H1 (cell line): ENCODE results near the gene ZNF385B. TPM values are rescaled to one million over a fixed set of nuclear protein-coding genes. Genes with fewer than 3 reads are reported as not detected.

Experiments
- BACH1 ChIP-seq: IDR thresholded peaks from 2 replicates; pipeline ENCODE4 v1.6.1; 2012; ENCODE audit warnings: low read length, improper control_type of control experiment
- polyA plus RNA-seq, 7 experiments: library from polyadenylated mRNA; depleted of rRNA in 3 of 7; stranded (reverse) in 5 of 7; unstranded in 2 of 7; fragments of >200 nt in 5 of 7; fragments of 200-250 nt in 2 of 7; gene quantifications; 1 replicate in 5 of 7; 2 replicates in 1 of 7; 4 replicates in 1 of 7; pipeline versions ENCODE4 v1.2.1 to v1.2.3, GENCODE V29; 2011 to 2013; ENCODE audit warnings: missing spikeins in 2 of 7, mixed read lengths in 2 of 7
- total RNA-seq: library from RNA; stranded (reverse); fragmentation: NEBNext Ultra II Directional; extraction: Animal tissue kit (Norgen Biotek cat#: 25700); gene quantifications from 2 replicates; pipeline ENCODE4 v1.2.1, GENCODE V29; 2021
- TF ChIP-seq, protein P1 (sequence below): fragments of 300-600 bp; sonication (generic); IDR thresholded peaks from 2 replicates; pipeline ENCODE4 v1.7.1; 2012; ENCODE audit warnings: low read length, moderate library complexity, mild to moderate bottlenecking, inconsistent platforms; ENCODE audit not compliant: insufficient replicate concordance

ZNF385B gene
- total and polyA plus RNA-seq, 2 of the 8 experiments (the other 6 are each of a cell fraction or from before 2014, with no cell fraction given): 1.1 to 3.7 TPM

GRCh38 chr2:179562330-179562885, 299.0 kb downstream of the ZNF385B start (continued):
- TF ChIP-seq, protein P1, sequence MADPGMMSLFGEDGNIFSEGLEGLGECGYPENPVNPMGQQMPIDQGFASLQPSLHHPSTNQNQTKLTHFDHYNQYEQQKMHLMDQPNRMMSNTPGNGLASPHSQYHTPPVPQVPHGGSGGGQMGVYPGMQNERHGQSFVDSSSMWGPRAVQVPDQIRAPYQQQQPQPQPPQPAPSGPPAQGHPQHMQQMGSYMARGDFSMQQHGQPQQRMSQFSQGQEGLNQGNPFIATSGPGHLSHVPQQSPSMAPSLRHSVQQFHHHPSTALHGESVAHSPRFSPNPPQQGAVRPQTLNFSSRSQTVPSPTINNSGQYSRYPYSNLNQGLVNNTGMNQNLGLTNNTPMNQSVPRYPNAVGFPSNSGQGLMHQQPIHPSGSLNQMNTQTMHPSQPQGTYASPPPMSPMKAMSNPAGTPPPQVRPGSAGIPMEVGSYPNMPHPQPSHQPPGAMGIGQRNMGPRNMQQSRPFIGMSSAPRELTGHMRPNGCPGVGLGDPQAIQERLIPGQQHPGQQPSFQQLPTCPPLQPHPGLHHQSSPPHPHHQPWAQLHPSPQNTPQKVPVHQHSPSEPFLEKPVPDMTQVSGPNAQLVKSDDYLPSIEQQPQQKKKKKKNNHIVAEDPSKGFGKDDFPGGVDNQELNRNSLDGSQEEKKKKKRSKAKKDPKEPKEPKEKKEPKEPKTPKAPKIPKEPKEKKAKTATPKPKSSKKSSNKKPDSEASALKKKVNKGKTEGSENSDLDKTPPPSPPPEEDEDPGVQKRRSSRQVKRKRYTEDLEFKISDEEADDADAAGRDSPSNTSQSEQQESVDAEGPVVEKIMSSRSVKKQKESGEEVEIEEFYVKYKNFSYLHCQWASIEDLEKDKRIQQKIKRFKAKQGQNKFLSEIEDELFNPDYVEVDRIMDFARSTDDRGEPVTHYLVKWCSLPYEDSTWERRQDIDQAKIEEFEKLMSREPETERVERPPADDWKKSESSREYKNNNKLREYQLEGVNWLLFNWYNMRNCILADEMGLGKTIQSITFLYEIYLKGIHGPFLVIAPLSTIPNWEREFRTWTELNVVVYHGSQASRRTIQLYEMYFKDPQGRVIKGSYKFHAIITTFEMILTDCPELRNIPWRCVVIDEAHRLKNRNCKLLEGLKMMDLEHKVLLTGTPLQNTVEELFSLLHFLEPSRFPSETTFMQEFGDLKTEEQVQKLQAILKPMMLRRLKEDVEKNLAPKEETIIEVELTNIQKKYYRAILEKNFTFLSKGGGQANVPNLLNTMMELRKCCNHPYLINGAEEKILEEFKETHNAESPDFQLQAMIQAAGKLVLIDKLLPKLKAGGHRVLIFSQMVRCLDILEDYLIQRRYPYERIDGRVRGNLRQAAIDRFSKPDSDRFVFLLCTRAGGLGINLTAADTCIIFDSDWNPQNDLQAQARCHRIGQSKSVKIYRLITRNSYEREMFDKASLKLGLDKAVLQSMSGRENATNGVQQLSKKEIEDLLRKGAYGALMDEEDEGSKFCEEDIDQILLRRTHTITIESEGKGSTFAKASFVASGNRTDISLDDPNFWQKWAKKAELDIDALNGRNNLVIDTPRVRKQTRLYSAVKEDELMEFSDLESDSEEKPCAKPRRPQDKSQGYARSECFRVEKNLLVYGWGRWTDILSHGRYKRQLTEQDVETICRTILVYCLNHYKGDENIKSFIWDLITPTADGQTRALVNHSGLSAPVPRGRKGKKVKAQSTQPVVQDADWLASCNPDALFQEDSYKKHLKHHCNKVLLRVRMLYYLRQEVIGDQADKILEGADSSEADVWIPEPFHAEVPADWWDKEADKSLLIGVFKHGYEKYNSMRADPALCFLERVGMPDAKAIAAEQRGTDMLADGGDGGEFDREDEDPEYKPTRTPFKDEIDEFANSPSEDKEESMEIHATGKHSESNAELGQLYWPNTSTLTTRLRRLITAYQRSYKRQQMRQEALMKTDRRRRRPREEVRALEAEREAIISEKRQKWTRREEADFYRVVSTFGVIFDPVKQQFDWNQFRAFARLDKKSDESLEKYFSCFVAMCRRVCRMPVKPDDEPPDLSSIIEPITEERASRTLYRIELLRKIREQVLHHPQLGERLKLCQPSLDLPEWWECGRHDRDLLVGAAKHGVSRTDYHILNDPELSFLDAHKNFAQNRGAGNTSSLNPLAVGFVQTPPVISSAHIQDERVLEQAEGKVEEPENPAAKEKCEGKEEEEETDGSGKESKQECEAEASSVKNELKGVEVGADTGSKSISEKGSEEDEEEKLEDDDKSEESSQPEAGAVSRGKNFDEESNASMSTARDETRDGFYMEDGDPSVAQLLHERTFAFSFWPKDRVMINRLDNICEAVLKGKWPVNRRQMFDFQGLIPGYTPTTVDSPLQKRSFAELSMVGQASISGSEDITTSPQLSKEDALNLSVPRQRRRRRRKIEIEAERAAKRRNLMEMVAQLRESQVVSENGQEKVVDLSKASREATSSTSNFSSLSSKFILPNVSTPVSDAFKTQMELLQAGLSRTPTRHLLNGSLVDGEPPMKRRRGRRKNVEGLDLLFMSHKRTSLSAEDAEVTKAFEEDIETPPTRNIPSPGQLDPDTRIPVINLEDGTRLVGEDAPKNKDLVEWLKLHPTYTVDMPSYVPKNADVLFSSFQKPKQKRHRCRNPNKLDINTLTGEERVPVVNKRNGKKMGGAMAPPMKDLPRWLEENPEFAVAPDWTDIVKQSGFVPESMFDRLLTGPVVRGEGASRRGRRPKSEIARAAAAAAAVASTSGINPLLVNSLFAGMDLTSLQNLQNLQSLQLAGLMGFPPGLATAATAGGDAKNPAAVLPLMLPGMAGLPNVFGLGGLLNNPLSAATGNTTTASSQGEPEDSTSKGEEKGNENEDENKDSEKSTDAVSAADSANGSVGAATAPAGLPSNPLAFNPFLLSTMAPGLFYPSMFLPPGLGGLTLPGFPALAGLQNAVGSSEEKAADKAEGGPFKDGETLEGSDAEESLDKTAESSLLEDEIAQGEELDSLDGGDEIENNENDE: peak; percentile 74
- TF ChIP-seq BACH1: no peak
